ENCODE data around the gene FBXW8.

FBXW8 gene

DNA sequence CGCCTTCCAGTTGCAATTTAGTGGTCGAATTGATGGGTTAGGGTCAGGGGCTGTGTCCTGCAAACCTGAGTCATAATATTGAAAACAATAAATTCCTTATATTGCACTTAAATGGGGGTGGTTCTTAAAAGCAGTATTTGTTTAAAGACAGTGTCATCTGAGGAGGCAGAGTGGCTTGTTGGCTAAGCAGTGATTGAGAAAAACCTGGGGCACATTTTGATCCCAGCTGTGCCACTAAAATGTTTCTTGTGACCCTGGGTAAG lies 48.4 kb downstream of the FBXW8 start:
- no peak overlapping the region for H3K4me3 ChIP-seq (ENCODE audit: low read depth, low read length)
- TF ChIP-seq, protein P1, sequence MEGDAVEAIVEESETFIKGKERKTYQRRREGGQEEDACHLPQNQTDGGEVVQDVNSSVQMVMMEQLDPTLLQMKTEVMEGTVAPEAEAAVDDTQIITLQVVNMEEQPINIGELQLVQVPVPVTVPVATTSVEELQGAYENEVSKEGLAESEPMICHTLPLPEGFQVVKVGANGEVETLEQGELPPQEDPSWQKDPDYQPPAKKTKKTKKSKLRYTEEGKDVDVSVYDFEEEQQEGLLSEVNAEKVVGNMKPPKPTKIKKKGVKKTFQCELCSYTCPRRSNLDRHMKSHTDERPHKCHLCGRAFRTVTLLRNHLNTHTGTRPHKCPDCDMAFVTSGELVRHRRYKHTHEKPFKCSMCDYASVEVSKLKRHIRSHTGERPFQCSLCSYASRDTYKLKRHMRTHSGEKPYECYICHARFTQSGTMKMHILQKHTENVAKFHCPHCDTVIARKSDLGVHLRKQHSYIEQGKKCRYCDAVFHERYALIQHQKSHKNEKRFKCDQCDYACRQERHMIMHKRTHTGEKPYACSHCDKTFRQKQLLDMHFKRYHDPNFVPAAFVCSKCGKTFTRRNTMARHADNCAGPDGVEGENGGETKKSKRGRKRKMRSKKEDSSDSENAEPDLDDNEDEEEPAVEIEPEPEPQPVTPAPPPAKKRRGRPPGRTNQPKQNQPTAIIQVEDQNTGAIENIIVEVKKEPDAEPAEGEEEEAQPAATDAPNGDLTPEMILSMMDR (IDR thresholded peaks at IDR 0.05; ENCODE audit: low read depth, low read length), result no peak

DNA sequence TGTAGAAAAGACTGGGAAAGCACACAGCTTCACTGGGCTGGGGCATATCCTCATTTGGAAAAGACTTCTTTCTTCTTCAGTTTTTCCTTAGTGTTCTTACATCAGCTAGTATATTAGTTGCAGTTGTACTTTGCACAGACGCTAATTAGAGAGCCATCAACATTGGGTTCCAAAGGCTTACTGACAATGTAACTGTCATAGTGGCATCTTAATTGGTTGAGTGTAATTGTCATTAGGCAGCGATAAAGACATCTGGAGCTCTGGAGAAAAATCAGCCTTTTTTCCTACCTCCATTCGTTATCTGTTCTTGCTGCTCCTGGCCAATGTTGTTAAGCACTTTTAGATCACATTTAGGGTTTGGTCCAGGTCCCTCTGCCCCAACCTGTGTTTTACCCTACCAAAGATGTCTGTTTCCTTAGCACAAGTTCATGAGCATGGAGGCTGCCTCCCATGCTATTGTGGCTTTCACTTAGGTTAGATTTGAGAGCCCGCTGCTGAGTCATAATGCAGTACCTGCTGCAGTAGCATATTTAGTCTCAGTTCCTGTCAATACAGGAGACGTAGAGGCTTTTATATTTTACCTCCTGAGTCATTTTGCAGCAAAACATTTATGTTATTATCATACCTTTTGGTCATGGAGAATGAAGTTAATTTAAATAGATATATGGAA lies 49.2 kb downstream of the FBXW8 start:
- TF ChIP-seq, protein P1 (IDR thresholded peaks at IDR 0.05; ENCODE audit: low read depth, low read length), result no peak

DNA sequence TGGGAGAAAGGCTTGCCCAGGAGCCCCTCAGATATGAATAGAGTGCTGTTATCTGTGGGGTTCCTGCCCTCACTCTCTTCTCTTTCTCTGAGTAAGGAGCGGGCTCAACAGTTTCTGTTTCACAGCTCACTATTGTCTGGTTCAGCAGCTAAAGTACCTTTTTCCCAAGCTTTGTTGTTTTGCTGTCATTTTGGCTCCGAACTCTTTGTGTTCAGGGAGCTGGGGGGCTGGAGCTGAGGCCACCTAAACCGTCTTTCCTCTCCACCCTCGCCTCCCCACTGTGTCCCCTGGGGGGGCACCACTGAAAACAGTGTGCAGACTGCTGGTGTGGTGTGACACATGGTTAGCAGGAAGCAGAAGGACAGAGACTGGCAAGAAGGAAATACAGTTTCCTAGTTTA lies 51.4 kb downstream of the FBXW8 start:
- TF ChIP-seq, protein P1 (IDR thresholded peaks at IDR 0.05; ENCODE audit: low read depth, low read length), result no peak

More for the DNA sequence above, 49.2 kb downstream of the FBXW8 start:
- no peak overlapping the region for H3K4me3 ChIP-seq (ENCODE audit: low read depth, low read length)

DNA sequence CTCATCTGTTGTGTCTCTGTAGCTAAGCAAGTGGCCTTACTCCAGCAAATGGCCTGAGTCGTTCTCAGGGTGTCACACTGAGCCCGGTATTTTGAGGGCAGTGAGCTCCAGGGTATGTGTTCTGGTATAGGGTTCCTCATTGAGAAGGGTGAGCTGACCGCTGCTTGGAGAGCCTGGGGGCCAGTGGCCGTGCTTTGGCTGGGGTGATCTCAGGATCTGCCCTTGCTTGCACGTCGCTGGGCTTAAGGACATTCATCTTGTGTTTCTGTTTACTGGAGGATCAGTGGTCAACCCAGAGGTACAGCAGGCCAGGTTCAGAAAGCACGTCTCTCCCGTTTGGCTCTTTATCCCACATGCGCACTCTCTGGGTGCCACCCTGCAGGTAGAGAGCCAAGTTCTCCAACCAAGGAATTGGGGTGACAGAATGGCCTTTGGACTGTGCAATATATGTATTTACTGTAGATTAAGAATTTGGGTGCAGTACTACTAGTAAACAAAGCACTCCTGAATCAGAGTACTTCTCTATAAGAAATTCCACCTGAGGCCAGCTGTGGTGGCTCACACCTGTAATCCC lies 52.1 kb downstream of the FBXW8 start:
- TF ChIP-seq, protein P1 (IDR thresholded peaks at IDR 0.05; ENCODE audit: low read depth, low read length), result no peak
- no peak overlapping the region for H3K4me3 ChIP-seq (ENCODE audit: low read depth, low read length)

More for the DNA sequence above, 51.4 kb downstream of the FBXW8 start:
- H3K4me3 ChIP-seq (ENCODE audit: low read depth, low read length), result no peak overlapping the region

DNA sequence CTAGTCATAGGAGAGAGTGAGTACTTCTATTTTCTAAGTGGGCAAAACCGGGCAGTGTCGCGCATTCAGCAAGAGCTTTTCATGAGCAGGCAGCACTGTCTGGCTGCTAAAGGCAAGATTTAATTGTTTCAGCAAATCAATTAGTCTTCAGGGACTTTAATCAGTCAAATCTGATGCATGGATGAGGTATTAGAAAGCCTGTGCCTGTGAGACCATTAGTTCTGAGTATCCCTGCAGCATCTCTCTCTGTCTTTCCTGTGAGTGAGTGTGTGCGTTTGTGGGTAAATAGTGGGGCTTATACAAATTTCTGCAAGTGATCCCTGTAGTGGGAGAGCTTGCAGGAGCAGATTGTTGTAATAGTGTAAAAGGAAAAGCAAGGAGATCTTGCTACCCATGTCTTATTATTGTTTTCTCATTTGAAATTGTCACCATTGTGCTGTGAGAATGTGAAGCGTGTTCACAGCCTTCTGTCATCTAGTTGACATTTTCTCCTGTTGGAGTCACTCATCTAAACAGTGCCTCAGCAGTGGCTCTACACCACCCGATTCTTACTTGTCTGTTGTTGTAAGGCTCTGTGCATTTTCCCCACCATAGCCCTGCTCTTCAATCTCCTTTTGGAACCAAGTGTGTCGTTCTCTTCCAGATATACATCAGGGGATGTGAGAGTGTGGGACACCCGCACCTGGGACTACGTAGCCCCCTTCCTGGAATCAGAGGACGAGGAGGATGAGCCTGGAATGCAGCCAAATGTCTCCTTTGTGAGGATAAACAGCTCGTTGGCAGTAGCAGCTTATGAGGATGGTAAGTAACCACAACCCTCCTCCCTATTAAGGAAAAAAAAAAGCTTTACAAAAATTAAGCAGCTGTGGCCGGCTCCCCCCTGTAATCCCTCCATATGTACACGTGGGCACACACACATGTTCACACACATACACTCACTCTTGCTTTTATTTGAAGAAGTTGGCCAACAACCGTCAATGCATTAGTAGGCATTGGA lies 53.6 kb downstream of the FBXW8 start:
- TF ChIP-seq, protein P1 (IDR thresholded peaks at IDR 0.05; ENCODE audit: low read depth, low read length), result no peak
- no peak overlapping the region for H3K4me3 ChIP-seq (ENCODE audit: low read depth, low read length)

DNA sequence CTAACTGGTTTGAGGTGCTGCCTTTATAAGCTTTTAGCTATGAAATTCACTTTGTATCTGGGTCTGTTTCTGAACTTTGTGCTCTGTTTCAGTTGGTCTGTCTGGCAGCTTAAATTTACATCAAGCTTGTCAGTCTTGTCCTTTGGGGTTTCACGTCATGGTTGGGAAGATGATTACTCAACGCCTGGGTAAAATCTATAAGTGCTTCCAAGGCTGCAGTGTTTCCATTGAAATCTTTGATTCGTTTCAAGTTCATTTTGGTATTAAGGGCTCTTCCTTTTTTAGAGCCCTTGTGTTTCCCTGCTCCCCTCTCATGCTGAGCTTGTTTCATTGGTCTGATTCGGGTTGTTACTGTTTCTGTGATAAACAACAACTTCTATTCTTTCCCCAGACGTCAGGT lies 58.2 kb downstream of the FBXW8 start:
- TF ChIP-seq, protein P1 (IDR thresholded peaks at IDR 0.05; ENCODE audit: low read depth, low read length), result no peak

More for the DNA sequence above, 58.2 kb downstream of the FBXW8 start:
- H3K4me3 ChIP-seq (ENCODE audit: low read depth, low read length), result no peak overlapping the region

Measured in WI38 (cell line).